ENCODE measurements around the gene SF3B1.

SF3B1 gene

DNA sequence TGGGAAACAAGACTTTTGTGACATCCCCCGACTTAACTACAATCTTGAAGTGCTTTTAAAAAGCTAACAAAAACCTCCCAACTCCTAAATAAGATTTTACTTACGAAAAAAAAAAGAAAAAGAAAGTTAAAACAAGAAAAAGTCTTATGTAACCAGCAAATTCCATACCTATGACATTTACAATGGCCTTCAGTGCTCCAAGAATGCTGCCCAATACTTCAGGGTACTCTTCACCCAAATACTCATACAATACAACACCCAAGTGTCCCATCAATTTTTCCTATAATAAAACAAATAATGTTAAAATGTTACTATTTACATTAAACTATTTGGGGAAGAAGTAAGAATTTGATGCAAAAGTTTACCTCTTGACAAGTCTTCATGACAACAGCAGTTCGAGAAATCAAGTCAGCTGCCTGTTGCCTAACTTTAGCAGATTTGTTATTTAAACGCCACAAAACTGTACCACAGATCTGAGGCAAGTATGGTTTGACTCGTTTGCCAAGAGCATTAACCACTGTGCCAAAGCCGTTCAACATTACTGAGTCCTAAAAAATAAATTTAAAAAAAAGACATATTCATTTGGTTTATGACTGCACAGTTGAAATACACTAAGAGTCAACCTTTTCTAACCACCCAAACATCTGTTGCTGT lies 34.8 kb downstream of the SF3B1 start:
- H3K4me3 ChIP-seq (ENCODE audit: low read depth, low read length), result no peak overlapping the region
- in situ Hi-C loops (cut with HindIII; ENCODE audit: low sequenced_read_pairs), result no loop called here
- TF ChIP-seq, protein P1, sequence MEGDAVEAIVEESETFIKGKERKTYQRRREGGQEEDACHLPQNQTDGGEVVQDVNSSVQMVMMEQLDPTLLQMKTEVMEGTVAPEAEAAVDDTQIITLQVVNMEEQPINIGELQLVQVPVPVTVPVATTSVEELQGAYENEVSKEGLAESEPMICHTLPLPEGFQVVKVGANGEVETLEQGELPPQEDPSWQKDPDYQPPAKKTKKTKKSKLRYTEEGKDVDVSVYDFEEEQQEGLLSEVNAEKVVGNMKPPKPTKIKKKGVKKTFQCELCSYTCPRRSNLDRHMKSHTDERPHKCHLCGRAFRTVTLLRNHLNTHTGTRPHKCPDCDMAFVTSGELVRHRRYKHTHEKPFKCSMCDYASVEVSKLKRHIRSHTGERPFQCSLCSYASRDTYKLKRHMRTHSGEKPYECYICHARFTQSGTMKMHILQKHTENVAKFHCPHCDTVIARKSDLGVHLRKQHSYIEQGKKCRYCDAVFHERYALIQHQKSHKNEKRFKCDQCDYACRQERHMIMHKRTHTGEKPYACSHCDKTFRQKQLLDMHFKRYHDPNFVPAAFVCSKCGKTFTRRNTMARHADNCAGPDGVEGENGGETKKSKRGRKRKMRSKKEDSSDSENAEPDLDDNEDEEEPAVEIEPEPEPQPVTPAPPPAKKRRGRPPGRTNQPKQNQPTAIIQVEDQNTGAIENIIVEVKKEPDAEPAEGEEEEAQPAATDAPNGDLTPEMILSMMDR (IDR thresholded peaks at IDR 0.05; ENCODE audit: low read depth, low read length, missing control alignments), result no peak
- no peak for DNase-seq (ENCODE audit: low read depth)

DNA sequence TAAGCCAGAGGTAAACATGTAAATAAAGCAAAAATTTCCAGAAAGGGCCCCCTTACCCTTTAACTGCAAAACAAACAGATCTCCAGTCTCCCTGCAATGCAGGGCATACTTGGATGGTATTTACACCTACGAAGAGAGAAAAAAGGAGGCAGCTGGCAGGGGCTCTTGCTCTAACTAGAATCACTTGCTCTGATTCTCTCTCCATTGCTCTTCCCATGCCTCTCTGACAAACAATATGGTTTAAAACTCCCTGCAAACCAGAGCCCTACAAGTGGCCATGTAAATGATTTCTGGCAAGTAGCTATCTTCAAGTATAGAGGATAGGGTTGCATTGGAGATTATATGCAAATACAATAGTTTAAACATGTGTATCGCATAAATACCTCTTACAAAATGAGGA lies 35.9 kb downstream of the SF3B1 start:
- TF ChIP-seq, protein P1 (IDR thresholded peaks at IDR 0.05; ENCODE audit: low read depth, low read length, missing control alignments), result no peak
- in situ Hi-C loops (cut with HindIII; ENCODE audit: low sequenced_read_pairs), result no loop called here
- DNase-seq (ENCODE audit: low read depth), result no peak
- H3K4me3 ChIP-seq (ENCODE audit: low read depth, low read length), result no peak overlapping the region

DNA sequence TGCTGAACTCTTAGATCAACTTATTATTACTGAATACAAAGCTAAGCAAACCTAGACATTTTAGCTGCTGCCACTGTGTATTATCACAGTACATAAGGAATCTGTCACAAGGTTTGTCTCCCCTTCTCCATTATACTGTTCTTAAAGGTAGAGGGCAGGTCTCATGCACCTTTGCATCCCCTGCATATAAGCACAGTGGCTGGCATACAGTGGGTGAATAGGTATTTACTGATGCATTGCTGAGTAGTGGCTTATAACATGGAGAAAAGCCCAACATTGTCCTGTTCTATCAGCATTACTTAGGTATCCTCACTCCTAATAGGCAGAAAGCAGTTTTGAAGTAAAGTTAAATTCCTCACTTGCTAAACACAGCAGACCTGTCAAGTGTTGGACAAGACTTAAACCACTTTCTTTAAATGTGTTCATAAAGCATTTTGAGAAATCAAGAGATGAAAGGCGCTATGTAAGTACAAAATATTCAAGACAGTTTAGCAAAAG lies 43.6 kb downstream of the SF3B1 start:
- in situ Hi-C loops (cut with HindIII; ENCODE audit: low sequenced_read_pairs), result no loop called here
- TF ChIP-seq, protein P1 (IDR thresholded peaks at IDR 0.05; ENCODE audit: low read depth, low read length, missing control alignments), result no peak
- DNase-seq (ENCODE audit: low read depth), result no peak
- H3K4me3 ChIP-seq (ENCODE audit: low read depth, low read length), result no peak overlapping the region

DNA sequence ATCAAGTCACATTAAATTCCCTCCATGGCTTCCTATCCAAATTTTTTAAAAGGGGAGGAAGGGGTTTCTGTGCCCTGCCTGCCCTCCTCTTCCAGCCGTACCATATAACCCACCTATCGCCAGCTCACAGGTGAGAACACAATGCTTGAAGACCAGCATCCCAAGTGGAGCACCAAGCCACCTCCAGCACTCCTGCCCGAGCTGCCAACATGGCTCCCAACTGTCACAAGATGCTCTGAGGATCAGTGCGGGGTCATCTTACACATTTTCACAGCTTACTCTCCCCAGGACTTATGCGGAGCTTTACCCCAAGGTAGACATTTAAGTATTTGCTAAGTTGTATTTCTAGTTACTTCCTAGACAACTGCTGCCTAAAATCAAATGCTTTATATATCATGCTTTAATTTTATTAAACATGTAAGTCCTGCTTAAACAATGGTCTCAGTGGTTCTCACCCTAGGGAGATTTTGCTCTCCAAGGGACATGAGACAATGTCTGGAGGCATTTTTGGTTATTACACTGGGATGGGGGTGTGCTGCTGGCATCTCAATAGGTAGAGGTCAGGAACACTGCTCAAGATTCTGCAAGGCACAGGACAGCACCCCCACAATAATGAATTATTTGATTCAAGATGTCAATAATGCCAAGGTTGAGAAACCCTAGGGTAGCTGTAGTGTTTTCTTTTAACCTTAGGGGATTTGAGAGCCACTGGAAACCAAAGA lies 45.8 kb downstream of the SF3B1 start:
- TF ChIP-seq, protein P1 (IDR thresholded peaks at IDR 0.05; ENCODE audit: low read depth, low read length, missing control alignments), result no peak
- no peak overlapping the region for H3K4me3 ChIP-seq (ENCODE audit: low read depth, low read length)
- in situ Hi-C loops (cut with HindIII; ENCODE audit: low sequenced_read_pairs), result no loop called here
- DNase-seq (ENCODE audit: low read depth), result no peak

DNA sequence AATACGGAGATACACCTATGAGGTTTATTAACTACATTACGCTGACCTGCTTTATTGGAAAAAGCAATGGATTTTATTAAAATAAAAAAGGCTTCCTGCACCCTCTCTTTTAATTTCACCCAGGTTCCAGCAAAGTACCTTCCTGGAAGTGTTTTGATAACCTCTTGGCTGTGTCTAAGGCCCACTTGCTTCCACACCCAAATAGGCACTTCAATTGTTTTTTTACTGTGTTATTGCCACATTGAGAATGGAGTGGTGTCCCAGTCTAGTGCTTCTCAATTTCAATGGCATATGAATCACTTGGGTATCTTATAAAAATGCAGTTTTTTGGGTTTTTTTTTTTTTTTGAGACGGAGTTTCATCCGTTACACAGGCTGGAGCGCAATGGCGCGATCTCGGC lies 47.6 kb downstream of the SF3B1 start:
- DNase-seq (ENCODE audit: low read depth), result no peak
- in situ Hi-C loops (cut with HindIII; ENCODE audit: low sequenced_read_pairs), result no loop called here
- H3K4me3 ChIP-seq (ENCODE audit: low read depth, low read length), result no peak overlapping the region
- TF ChIP-seq, protein P1 (IDR thresholded peaks at IDR 0.05; ENCODE audit: low read depth, low read length, missing control alignments), result no peak

DNA sequence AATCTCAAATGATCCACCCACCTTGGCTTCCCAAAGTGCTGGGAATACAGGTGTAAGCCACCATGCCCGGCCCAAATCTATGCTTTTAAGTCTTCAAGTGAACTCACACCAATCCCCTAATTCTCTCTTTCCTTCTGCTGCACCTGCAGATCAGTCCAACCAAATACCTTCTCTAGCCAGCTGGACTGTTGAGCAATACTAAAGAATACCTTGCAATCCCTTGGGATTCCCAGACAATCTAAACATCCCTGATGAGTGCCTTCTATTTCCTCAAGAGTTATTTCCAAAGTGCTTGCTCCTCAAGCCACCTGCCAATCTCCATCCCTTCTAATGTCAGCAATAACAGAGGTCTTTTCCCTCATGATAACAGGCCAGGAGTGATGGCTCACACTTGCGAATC lies 48.6 kb downstream of the SF3B1 start:
- in situ Hi-C loops (cut with HindIII; ENCODE audit: low sequenced_read_pairs), result no loop called here

More for the DNA sequence above, 48.6 kb downstream of the SF3B1 start:
- no peak for DNase-seq (ENCODE audit: low read depth)
- no peak overlapping the region for H3K4me3 ChIP-seq (ENCODE audit: low read depth, low read length)
- TF ChIP-seq, protein P1 (IDR thresholded peaks at IDR 0.05; ENCODE audit: low read depth, low read length, missing control alignments), result no peak

All from astrocyte of the cerebellum (primary cell).